ENCODE results near the gene ARHGAP32.

DNA sequence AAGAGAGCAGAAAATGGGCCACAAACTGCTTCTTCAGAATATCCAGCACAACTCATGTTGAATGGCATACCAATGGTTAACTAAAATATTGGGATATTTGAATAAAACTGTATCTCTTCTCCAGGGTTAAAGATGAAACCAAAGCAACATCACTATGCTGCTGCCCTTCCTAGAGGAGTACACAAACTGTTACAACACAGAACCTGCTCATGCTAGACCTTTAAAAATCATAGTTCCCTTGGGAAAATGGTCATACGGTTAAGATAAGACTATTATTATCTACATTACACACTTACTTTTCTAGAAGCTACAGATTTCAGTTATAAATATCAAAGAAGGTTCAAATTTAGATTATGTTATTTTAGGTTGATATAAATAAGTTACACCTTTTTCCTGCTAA, 170.8 kb downstream of the ARHGAP32 start:
- TF ChIP-seq EZH2phosphoT487 (IDR thresholded peaks at IDR 0.05) (no peak), EZH2 (IDR thresholded peaks at IDR 0.05) (no peak)
